A549 (cell line): Measurements from ENCODE around the gene TENM3. TPM values are rescaled to one million over a fixed set of nuclear protein-coding genes. Genes with fewer than 3 reads are reported as not detected.

ENCODE experiments used
- ATAC-seq, 2 experiments: fragments of 200-7000 bp in 1 of 2; fragments of >200 bp in 1 of 2; cut with Nextera tagmentation in 1 of 2; cut with Tn5 transposase in 1 of 2; 3 replicates each; pipeline versions ENCODE4 v1.8.0 to v1.9.1; 2018 to 2020; ENCODE audit warnings: mild to moderate bottlenecking in 1 of 2, moderate library complexity in 1 of 2
- CTCF ChIA-PET: fragments of 300-600 bp; sonication (Branson Sonifier 250); formaldehyde crosslinking; extraction: SDS; loops from one replicate; lab custom pipeline; 2021; ENCODE audit warnings: antibody characterized with exemption, inconsistent platforms; lab: Yijun Ruan, JAX
- POLR2A ChIA-PET: fragments of 350-600 bp; formaldehyde crosslinking; extraction: SDS; loops from one replicate; lab custom pipeline; 2021; ENCODE audit warnings: antibody characterized with exemption, inconsistent platforms; lab: Yijun Ruan, JAX
- DNase-seq, 2 experiments: peaks; one replicate each; pipeline versions ENCODE4 v3.0.0 to v3.0.0-alpha.2; 2011 to 2016; ENCODE audit warnings: low read depth in 1 of 2, low spot score in 1 of 2
- FAIRE-seq: peaks from 2 replicates; lab custom pipeline; 2011; peaks lifted over from hg19 to GRCh38; lab: Jason Lieb, UNC
- H3K27ac ChIP-seq, 2 experiments: fragments of >200 bp; sonication (Bioruptor Twin); formaldehyde crosslinking; 3 replicates each; pipeline ENCODE4 v1.5.1; 2016 to 2017
- H3K4me1 ChIP-seq: fragments of >200 bp; sonication (Bioruptor Twin); formaldehyde crosslinking; 3 replicates; pipeline ENCODE4 v1.6.1; 2016
- H3K4me2 ChIP-seq: fragments of >200 bp; sonication (Bioruptor Twin); formaldehyde crosslinking; 3 replicates; pipeline ENCODE4 v1.6.1; 2016
- H3K4me3 ChIP-seq: fragments of >200 bp; sonication (Bioruptor Twin); formaldehyde crosslinking; 3 replicates; pipeline ENCODE4 v1.5.1; 2016
- H3K9me3 ChIP-seq: fragments of >200 bp; sonication (Bioruptor Twin); formaldehyde crosslinking; 3 replicates; pipeline ENCODE4 v1.6.1; 2016
- BHLHE40 ChIP-seq: IDR thresholded peaks from 2 replicates; pipeline ENCODE4 v1.6.1; 2012; ENCODE audit warnings: low read depth, low read length, inconsistent platforms
- CBX2 ChIP-seq: fragments of 200-600 bp; sonication (generic); IDR thresholded peaks from 2 replicates; pipeline ENCODE4 v1.6.1; 2016; ENCODE audit warnings: low read depth, mild to moderate bottlenecking, borderline replicate concordance
- CEBPB ChIP-seq, 2 experiments: fragments of >200 bp in 1 of 2; sonication (Bioruptor Twin) in 1 of 2; formaldehyde crosslinking in 1 of 2; IDR thresholded peaks; 2 replicates each; pipeline ENCODE4 v1.6.1; 2012 to 2016
- CHD2 ChIP-seq: fragments of 150-350 bp; IDR thresholded peaks from 2 replicates; pipeline ENCODE4 v1.6.1; 2014; ENCODE audit warnings: low read length; ENCODE audit not compliant: partially characterized antibody
- CHD4 ChIP-seq: fragments of 200-600 bp; sonication (generic); IDR thresholded peaks from 2 replicates; pipeline ENCODE4 v1.6.1; 2016; ENCODE audit warnings: antibody characterized with exemption, mild to moderate bottlenecking, borderline replicate concordance
- EHF ChIP-seq: fragments of 250-450 bp; sonication (Bioruptor Pico); IDR thresholded peaks from 2 replicates; pipeline ENCODE4 v1.5.0; 2020; ENCODE audit warnings: mild to moderate bottlenecking
- EHMT2 ChIP-seq: fragments of 200-600 bp; sonication (generic); IDR thresholded peaks from 2 replicates; pipeline ENCODE4 v1.6.1; 2016; ENCODE audit warnings: antibody characterized with exemption, low read depth, mild to moderate bottlenecking, moderate library complexity
- FOSL2 ChIP-seq, 2 experiments: fragments of 450-650 bp in 1 of 2; fragments of >200 bp in 1 of 2; sonication (Bioruptor Twin) in 1 of 2; formaldehyde crosslinking; IDR thresholded peaks; 2 replicates each; pipeline versions ENCODE4 v1.5.0 to v1.6.1; 2016 to 2020; ENCODE audit warnings: mild to moderate bottlenecking in 1 of 2, moderate library complexity in 1 of 2
- HEYL ChIP-seq: fragments of 250-450 bp; sonication (Bioruptor Pico); IDR thresholded peaks from 2 replicates; pipeline ENCODE4 v1.8.0; 2021; ENCODE audit warnings: mild to moderate bottlenecking, moderate library complexity
- HOXA7 ChIP-seq: fragments of 250-450 bp; sonication (Bioruptor Pico); IDR thresholded peaks from 2 replicates; pipeline ENCODE4 v1.5.0; 2020; ENCODE audit warnings: mild to moderate bottlenecking, moderate library complexity
- HOXB13 ChIP-seq: fragments of 250-450 bp; sonication (Bioruptor Pico); IDR thresholded peaks from 2 replicates; pipeline ENCODE4 v1.5.0; 2020; ENCODE audit warnings: low read depth, mild to moderate bottlenecking, moderate library complexity
- HOXB5 ChIP-seq: fragments of 250-450 bp; sonication (Bioruptor Pico); IDR thresholded peaks from 2 replicates; pipeline ENCODE4 v1.5.0; 2020; ENCODE audit warnings: mild to moderate bottlenecking, moderate library complexity
- JUN ChIP-seq, 2 experiments: fragments of >200 bp; sonication (Bioruptor Twin); formaldehyde crosslinking; IDR thresholded peaks; 2 replicates in 1 of 2; 3 replicates in 1 of 2; pipeline ENCODE4 v1.6.1; 2016 to 2017
- JUNB ChIP-seq: fragments of >200 bp; sonication (Bioruptor Twin); formaldehyde crosslinking; IDR thresholded peaks from 2 replicates; pipeline ENCODE4 v1.6.1; 2016
- KDM1A ChIP-seq: fragments of 200-600 bp; sonication (generic); IDR thresholded peaks from 2 replicates; pipeline ENCODE4 v1.6.1; 2016; ENCODE audit warnings: low read depth, mild to moderate bottlenecking
- MAFK ChIP-seq: fragments of 450-650 bp; IDR thresholded peaks from 2 replicates; pipeline ENCODE4 v1.6.1; 2014; ENCODE audit not compliant: partially characterized antibody
- MAZ ChIP-seq: fragments of 150-350 bp; IDR thresholded peaks from 2 replicates; pipeline ENCODE4 v1.6.1; 2014; ENCODE audit warnings: antibody characterized with exemption, low read depth, low read length, borderline replicate concordance
- MYC ChIP-seq: IDR thresholded peaks from 2 replicates; pipeline ENCODE4 v1.6.1; 2012; ENCODE audit warnings: mild to moderate bottlenecking, inconsistent platforms, low read length, improper control_type of control experiment, borderline replicate concordance
- NFE2L2 ChIP-seq: fragments of 150-350 bp; conservative IDR thresholded peaks from 2 replicates; pipeline ENCODE4 v1.6.1; 2014; ENCODE audit warnings: low read length
- POLR2A ChIP-seq: IDR thresholded peaks from 2 replicates; pipeline ENCODE4 v1.6.1; 2012; ENCODE audit warnings: mild to moderate bottlenecking, low read length
- RAD21 ChIP-seq, 2 experiments: fragments of >200 bp in 1 of 2; sonication (Bioruptor Twin) in 1 of 2; formaldehyde crosslinking in 1 of 2; IDR thresholded peaks in 1 of 2; conservative IDR thresholded peaks in 1 of 2; 2 replicates in 1 of 2; 3 replicates in 1 of 2; pipeline ENCODE4 v1.6.1; 2012 to 2018; ENCODE audit warnings: inconsistent platforms in 1 of 2
- RCOR1 ChIP-seq: fragments of 150-350 bp; IDR thresholded peaks from 2 replicates; pipeline ENCODE4 v1.6.1; 2014; ENCODE audit warnings: antibody characterized with exemption, low read length, low read depth
- RFX5 ChIP-seq: fragments of 450-650 bp; IDR thresholded peaks from 2 replicates; pipeline ENCODE4 v1.7.1; 2014; ENCODE audit warnings: antibody characterized with exemption, mild to moderate bottlenecking, moderate library complexity
- SMC3 ChIP-seq: fragments of >200 bp; sonication (Bioruptor Twin); formaldehyde crosslinking; IDR thresholded peaks from 3 replicates; pipeline ENCODE4 v1.6.1; 2018; ENCODE audit warnings: inconsistent platforms
- TP53 ChIP-seq: fragments of 250-450 bp; sonication (Bioruptor Pico); IDR thresholded peaks from 2 replicates; pipeline ENCODE4 v1.5.0; 2021; ENCODE audit warnings: mild to moderate bottlenecking, moderate library complexity
- ZC3H11A ChIP-seq: fragments of 450-650 bp; IDR thresholded peaks from 2 replicates; pipeline ENCODE4 v1.6.1; 2014; ENCODE audit warnings: antibody characterized with exemption, mild to moderate bottlenecking
- ZFP36 ChIP-seq: fragments of 450-650 bp; IDR thresholded peaks from 2 replicates; pipeline ENCODE4 v1.6.1; 2014; ENCODE audit warnings: borderline replicate concordance; ENCODE audit not compliant: partially characterized antibody
- ZNF302 ChIP-seq: fragments of 250-450 bp; sonication (Bioruptor Pico); IDR thresholded peaks from 2 replicates; pipeline ENCODE4 v1.9.0; 2021; ENCODE audit warnings: inconsistent platforms, mild to moderate bottlenecking, moderate library complexity
- ZSCAN20 ChIP-seq: fragments of 250-450 bp; sonication (Bioruptor Pico); IDR thresholded peaks from 2 replicates; pipeline ENCODE4 v1.8.0; 2022; ENCODE audit warnings: mild to moderate bottlenecking, moderate library complexity
- WGBS: methylation state at CpG from one replicate; pipeline ENCODE4 v1.1.6; 2017; ENCODE audit errors: missing lambda C conversion rate; 5-methylcytosine and 5-hydroxymethylcytosine counted together
- polyA plus RNA-seq, 4 experiments: library from polyadenylated mRNA; depleted of rRNA in 3 of 4; stranded (reverse); fragments of >200 nt; fragmentation: RNase III in 1 of 4; extraction: RNeasy Plus Mini Kit Qiagen cat#74134 plus additional on column Dnase treatment in 1 of 4; gene quantifications; 2 replicates in 3 of 4; 3 replicates in 1 of 4; pipeline ENCODE4 v1.2.3, GENCODE V29; 2011 to 2017
- TF ChIP-seq, protein P1 (sequence below): IDR thresholded peaks from 2 replicates; pipeline ENCODE4 v1.6.1; 2012
- TF ChIP-seq, protein P2 (sequence below): fragments of 450-650 bp; IDR thresholded peaks from 2 replicates; pipeline ENCODE4 v1.6.1; 2014; ENCODE audit warnings: antibody characterized with exemption
- TF ChIP-seq, protein P3 (sequence below): IDR thresholded peaks from 2 replicates; pipeline ENCODE4 v1.6.1; 2012; ENCODE audit warnings: low read depth, borderline replicate concordance
- TF ChIP-seq, protein P4 (sequence below): fragments of >200 bp; sonication (Bioruptor Twin); formaldehyde crosslinking; IDR thresholded peaks from 3 replicates; pipeline ENCODE4 v1.6.1; 2016
- TF ChIP-seq, protein P5 (sequence below): fragments of >200 bp; sonication (Bioruptor Twin); formaldehyde crosslinking; IDR thresholded peaks from 3 replicates; pipeline ENCODE4 v1.5.1; 2016
- TF ChIP-seq, protein P6 (sequence below): fragments of >200 bp; sonication (Bioruptor Twin); formaldehyde crosslinking; IDR thresholded peaks from 2 replicates; pipeline ENCODE4 v1.6.1; 2016
- TF ChIP-seq, protein P7 (sequence below): IDR thresholded peaks from 2 replicates; pipeline ENCODE4 v1.6.1; 2012

TENM3 gene
- polyA plus RNA-seq, 2 of the 4 experiments (the other 2 are of a cell fraction), result 2.4 to 7.3 TPM

DNA sequence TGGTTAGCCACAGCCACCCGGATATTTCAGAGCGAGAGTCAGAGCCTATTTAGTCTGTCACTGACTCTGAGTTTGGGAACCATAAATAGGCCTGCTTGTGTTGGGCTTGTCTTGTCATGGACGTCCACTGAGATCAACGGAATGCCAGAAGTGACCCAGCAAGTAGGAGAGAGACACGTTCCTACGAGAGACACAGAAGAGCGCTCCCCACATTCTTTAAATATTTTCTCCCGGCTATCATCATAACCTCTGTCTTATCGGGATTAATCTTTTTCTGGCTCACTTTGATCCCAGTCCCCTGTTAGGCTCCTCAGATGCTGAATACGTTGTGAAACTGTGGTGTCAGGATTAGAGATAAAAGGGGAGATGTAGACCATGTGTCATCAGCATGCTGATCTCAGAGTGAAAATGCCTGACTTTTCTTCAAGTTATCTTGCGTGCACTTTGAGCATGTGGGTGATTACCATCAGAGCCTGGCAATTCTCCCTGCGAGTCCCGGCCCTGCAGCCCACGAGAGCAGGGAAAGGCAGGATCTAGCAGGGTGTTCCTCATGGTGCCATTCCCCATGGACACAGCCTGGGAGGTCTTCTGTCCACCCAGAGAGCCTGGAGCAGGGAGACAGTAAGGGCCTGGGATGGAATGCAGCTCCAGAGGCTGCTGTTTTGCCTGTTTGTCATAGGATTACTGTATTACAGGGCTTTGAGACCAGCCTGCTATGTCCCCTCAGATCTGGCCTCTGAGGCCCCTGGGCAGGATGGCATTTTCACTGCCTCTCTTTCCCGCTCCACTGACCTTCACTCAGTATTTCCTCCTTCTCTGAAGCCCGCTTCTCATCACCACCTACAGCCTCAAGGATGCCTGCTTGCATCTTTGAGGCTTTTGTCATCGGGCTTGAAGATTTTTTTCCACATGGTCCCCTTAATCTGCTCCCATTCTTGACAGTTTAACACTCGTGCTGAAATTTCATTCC is 2.8 kb upstream of the TENM3 start:
- Histone ChIP-seq H3K9me3 (no peaks in the 10 kb centered on the region), H3K4me3 (no peak overlapping the region), H3K4me1 (peaks cover 45% of the 10 kb centered on the region), H3K4me2 (peak overlapping the region; percentile 54), H3K27ac (peak overlapping the region; percentile 90 to 91)
- FAIRE-seq (peak; percentile 18), ATAC-seq (peak; percentile 81 to 84), DNase-seq (peak; percentile 25 to 79)
- 27% methylated on average over 16 of the region's 18 CpGs for WGBS
- ChIA-PET CTCF (no interaction called here), POLR2A (no interaction called here)
- no peak for TF ChIP-seq HOXB5 (CRISPR knock-in tag)
- TF ChIP-seq NFE2L2, result no peak
- TF ChIP-seq FOSL2 (IDR thresholded peaks at IDR 0.05), result peak; percentile 78
- peak; percentile 68 for TF ChIP-seq FOSL2 (CRISPR knock-in tag; IDR thresholded peaks at IDR 0.05)
- TF ChIP-seq, protein P1, sequence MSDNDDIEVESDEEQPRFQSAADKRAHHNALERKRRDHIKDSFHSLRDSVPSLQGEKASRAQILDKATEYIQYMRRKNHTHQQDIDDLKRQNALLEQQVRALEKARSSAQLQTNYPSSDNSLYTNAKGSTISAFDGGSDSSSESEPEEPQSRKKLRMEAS, result peak; percentile 72
- no peak for TF ChIP-seq POLR2A
- TF ChIP-seq BHLHE40, result no peak
- no peak for TF ChIP-seq ZC3H11A
- no peak for TF ChIP-seq EHMT2
- no peak for TF ChIP-seq MYC
- TF ChIP-seq, protein P2, sequence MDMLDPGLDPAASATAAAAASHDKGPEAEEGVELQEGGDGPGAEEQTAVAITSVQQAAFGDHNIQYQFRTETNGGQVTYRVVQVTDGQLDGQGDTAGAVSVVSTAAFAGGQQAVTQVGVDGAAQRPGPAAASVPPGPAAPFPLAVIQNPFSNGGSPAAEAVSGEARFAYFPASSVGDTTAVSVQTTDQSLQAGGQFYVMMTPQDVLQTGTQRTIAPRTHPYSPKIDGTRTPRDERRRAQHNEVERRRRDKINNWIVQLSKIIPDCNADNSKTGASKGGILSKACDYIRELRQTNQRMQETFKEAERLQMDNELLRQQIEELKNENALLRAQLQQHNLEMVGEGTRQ, result no peak
- TF ChIP-seq HOXB13 (CRISPR knock-in tag), result no peak
- no peak for TF ChIP-seq ZFP36
- no peak for TF ChIP-seq KDM1A
- TF ChIP-seq JUN (IDR thresholded peaks at IDR 0.05), result peak; percentile 49 to 95; a peak in 4 of 5 replicates
- no peak for TF ChIP-seq HEYL (CRISPR knock-in tag)
- TF ChIP-seq CHD2, result no peak
- peak; percentile 89 for TF ChIP-seq JUNB
- no peak for TF ChIP-seq MAZ
- TF ChIP-seq HOXA7 (CRISPR knock-in tag), result no peak
- TF ChIP-seq MAFK, result no peak
- TF ChIP-seq CBX2, result no peak
- TF ChIP-seq SMC3, result 0 out of 3 replicates have a peak, but pooled peaks have one; percentile 16
- TF ChIP-seq EHF (CRISPR knock-in tag), result no peak
- TF ChIP-seq, protein P3, sequence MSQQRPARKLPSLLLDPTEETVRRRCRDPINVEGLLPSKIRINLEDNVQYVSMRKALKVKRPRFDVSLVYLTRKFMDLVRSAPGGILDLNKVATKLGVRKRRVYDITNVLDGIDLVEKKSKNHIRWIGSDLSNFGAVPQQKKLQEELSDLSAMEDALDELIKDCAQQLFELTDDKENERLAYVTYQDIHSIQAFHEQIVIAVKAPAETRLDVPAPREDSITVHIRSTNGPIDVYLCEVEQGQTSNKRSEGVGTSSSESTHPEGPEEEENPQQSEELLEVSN, result no peak
- no peak for TF ChIP-seq RFX5
- TF ChIP-seq CHD4, result no peak
- TF ChIP-seq CEBPB (IDR thresholded peaks at IDR 0.05), result peak; percentile 78 to 79
- TF ChIP-seq, protein P4, sequence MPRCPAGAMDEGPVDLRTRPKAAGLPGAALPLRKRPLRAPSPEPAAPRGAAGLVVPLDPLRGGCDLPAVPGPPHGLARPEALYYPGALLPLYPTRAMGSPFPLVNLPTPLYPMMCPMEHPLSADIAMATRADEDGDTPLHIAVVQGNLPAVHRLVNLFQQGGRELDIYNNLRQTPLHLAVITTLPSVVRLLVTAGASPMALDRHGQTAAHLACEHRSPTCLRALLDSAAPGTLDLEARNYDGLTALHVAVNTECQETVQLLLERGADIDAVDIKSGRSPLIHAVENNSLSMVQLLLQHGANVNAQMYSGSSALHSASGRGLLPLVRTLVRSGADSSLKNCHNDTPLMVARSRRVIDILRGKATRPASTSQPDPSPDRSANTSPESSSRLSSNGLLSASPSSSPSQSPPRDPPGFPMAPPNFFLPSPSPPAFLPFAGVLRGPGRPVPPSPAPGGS, result peak; percentile 74; the same call in 2 of the 3 replicates
- TF ChIP-seq RCOR1, result no peak
- TF ChIP-seq, protein P5, sequence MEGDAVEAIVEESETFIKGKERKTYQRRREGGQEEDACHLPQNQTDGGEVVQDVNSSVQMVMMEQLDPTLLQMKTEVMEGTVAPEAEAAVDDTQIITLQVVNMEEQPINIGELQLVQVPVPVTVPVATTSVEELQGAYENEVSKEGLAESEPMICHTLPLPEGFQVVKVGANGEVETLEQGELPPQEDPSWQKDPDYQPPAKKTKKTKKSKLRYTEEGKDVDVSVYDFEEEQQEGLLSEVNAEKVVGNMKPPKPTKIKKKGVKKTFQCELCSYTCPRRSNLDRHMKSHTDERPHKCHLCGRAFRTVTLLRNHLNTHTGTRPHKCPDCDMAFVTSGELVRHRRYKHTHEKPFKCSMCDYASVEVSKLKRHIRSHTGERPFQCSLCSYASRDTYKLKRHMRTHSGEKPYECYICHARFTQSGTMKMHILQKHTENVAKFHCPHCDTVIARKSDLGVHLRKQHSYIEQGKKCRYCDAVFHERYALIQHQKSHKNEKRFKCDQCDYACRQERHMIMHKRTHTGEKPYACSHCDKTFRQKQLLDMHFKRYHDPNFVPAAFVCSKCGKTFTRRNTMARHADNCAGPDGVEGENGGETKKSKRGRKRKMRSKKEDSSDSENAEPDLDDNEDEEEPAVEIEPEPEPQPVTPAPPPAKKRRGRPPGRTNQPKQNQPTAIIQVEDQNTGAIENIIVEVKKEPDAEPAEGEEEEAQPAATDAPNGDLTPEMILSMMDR, result no peak
- no peak for TF ChIP-seq ZNF302
- TF ChIP-seq, protein P6, sequence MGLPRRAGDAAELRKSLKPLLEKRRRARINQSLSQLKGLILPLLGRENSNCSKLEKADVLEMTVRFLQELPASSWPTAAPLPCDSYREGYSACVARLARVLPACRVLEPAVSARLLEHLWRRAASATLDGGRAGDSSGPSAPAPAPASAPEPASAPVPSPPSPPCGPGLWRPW, result peak; percentile 50; the same call in 1 of the 2 replicates
- TF ChIP-seq RAD21 (conservative IDR thresholded peaks at IDR 0.05 in 1 of 2, IDR thresholded peaks at IDR 0.05 in 1 of 2), result peak in 1 of 2 experiments; percentile 48; a peak in 4 of 5 replicates
- TF ChIP-seq, protein P7, sequence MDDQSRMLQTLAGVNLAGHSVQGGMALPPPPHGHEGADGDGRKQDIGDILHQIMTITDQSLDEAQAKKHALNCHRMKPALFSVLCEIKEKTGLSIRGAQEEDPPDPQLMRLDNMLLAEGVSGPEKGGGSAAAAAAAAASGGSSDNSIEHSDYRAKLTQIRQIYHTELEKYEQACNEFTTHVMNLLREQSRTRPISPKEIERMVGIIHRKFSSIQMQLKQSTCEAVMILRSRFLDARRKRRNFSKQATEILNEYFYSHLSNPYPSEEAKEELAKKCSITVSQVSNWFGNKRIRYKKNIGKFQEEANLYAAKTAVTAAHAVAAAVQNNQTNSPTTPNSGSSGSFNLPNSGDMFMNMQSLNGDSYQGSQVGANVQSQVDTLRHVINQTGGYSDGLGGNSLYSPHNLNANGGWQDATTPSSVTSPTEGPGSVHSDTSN, result no peak
- no peak for TF ChIP-seq TP53 (CRISPR knock-in tag)
- no peak for TF ChIP-seq ZSCAN20 (CRISPR knock-in tag)
